ENCODE data around the gene NTN5. TPM values are rescaled to one million over a fixed set of nuclear protein-coding genes. Genes with fewer than 3 reads are reported as not detected.

NTN5 gene
- total and polyA plus RNA-seq, 10 of the 15 experiments (the other 5 are each of a cell fraction or from before 2014, with no cell fraction given) = 0.07 to 0.22 TPM; not detected in 8

DNA sequence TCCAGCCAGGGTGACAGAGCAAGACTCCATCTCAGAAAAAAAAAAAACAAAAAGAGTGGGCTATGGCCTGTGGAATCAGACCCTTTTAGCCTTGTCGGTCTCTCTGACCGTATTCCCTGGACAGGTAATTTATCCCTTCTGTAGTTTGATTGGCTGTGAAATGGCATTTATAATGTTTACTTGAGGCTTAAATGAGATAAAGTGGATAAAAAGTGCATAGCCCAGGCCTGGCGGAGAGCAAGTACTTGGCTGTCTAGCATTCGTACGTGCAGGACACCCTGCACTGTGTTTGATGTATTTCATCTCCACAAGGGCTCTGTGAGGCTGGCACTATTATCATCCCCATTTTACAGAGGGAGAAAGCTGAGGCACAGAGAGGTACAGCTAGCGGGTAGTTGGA, 7.0 kb downstream of the NTN5 start:
- no TSS peak for BruUV-seq (replicated peaks)
- SMC1A ChIA-PET (ENCODE audit: uncharacterized antibody, unreplicated experiment) = interaction anchor here (1.2 kb wide), 1 partner anchor 9 kb away, joined by 4 read pairs; no protein-coding TSS in a partner anchor
- Histone ChIP-seq H3K4me1 (ENCODE audit: control insufficient read depth, insufficient read depth, low read length) (peaks cover 8% of the 10 kb centered on the region), H3K9me3 (replicated peaks; ENCODE audit: control insufficient read depth, insufficient read depth, low read length) (no peaks in the 10 kb centered on the region; the same call in 1 of the 3 replicates), H3K4me3 (no peak overlapping the region), H2AFZ (ENCODE audit: control insufficient read depth, low read depth, low read length) (no peak overlapping the region), H3K36me3 (ENCODE audit: control insufficient read depth in 2 of 2, insufficient read depth in 2 of 2, low read length in 1 of 2) (no peaks in the 10 kb centered on the region), H3K27me3 (replicated peaks in 1 of 2; ENCODE audit: control insufficient read depth in 2 of 2, insufficient read depth in 2 of 2, low read length in 1 of 2) (no peaks in the 10 kb centered on the region), H3K27ac (ENCODE audit: control insufficient read depth, insufficient read depth) (no peak overlapping the region), H3K4me2 (ENCODE audit: control insufficient read depth, insufficient read depth) (no peak overlapping the region), H3K79me2 (ENCODE audit: control insufficient read depth, insufficient read depth, low read length) (no peaks in the 10 kb centered on the region), H4K20me1 (ENCODE audit: control insufficient read depth, insufficient read depth) (no peaks in the 10 kb centered on the region), H3K9ac (ENCODE audit: control insufficient read depth, insufficient read depth, low read length) (no peak overlapping the region)
- no peak for TF ChIP-seq IRF4 (IDR thresholded peaks at IDR 0.05; ENCODE audit: low read depth, low read length)
- TF ChIP-seq TAF1 (IDR thresholded peaks at IDR 0.05; ENCODE audit: borderline replicate concordance, low read depth, low read length) = no peak
- TF ChIP-seq TCF3 (IDR thresholded peaks at IDR 0.05; ENCODE audit: borderline replicate concordance, insufficient read depth, low read depth, low read length) = no peak
- no peak for TF ChIP-seq POU2F2 (IDR thresholded peaks at IDR 0.05; ENCODE audit: borderline replicate concordance, low read depth, low read length)
- TF ChIP-seq KDM1A (IDR thresholded peaks at IDR 0.05; ENCODE audit: borderline replicate concordance) = no peak
- TF ChIP-seq FOS (IDR thresholded peaks at IDR 0.05; ENCODE audit: borderline replicate concordance, extremely low read depth, insufficient read length) = no peak
- TF ChIP-seq TARDBP (IDR thresholded peaks at IDR 0.05; ENCODE audit: borderline replicate concordance) = no peak
- no peak for TF ChIP-seq ZNF622 (IDR thresholded peaks at IDR 0.05)
- WGBS (ENCODE audit: insufficient coverage, insufficient replicate concordance, low lambda C conversion rate, missing lambda C conversion rate) = 84% methylated on average over 6 of the region's 6 CpGs
- DNase-seq (ENCODE audit: low read depth, low spot score) = no peak
- CTCF ChIA-PET = no interaction called here
- RAD21 ChIA-PET (ENCODE audit: unreplicated experiment) = interaction anchor here (1.4 kb wide), 1 partner anchor 9 kb away, joined by 3 read pairs; no protein-coding TSS in a partner anchor
- POLR2A ChIA-PET = no interaction called here
- intact Hi-C loops (cut with micrococcal nuclease; ENCODE audit: unreplicated experiment) (no loop called here), in situ Hi-C loops (cut with MboI) (no loop called here)
- ATAC-seq = no peak
- FAIRE-seq = no peak

DNA sequence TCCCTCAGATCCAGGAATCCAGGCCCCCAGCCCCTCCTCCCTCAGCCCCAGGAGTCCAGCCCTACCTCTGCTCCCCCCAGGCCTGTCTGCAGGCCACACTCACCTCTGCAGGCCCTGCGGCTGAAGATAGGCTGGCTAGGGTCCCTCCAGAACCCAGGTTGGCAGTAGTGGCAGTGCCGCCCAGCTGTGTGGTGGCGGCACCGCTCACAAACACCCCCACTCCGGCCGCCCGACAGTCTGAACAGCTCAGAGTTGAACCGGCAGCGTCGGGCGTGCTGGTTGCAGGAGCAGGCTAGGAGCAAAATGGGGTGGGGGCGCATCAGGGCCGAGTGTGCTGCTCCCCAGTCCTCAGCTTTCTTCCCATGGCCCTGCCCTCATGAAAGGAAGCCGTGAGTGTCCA, 8.3 kb downstream of the NTN5 start:
- H3K27ac ChIP-seq (ENCODE audit: control insufficient read depth, insufficient read depth) = no peak overlapping the region
- no peaks in the 10 kb centered on the region; the same call in 1 of the 3 replicates for H3K9me3 ChIP-seq (replicated peaks; ENCODE audit: control insufficient read depth, insufficient read depth, low read length)
- no peak overlapping the region for H3K9ac ChIP-seq (ENCODE audit: control insufficient read depth, insufficient read depth, low read length)
- POLR2A ChIA-PET = interaction anchor here (0.5 kb wide), 1 partner anchor 8 kb away, joined by 3 read pairs; no protein-coding TSS in a partner anchor
- H2AFZ ChIP-seq (ENCODE audit: control insufficient read depth, low read depth, low read length) = no peak overlapping the region
- RAD21 ChIA-PET (ENCODE audit: unreplicated experiment) = no interaction called here
- H3K79me2 ChIP-seq (ENCODE audit: control insufficient read depth, insufficient read depth, low read length) = no peaks in the 10 kb centered on the region
- BruUV-seq (replicated peaks) = no TSS peak
- FAIRE-seq (no peak), ATAC-seq (no peak), DNase-seq (ENCODE audit: low read depth, low spot score) (no peak)
- CTCF ChIA-PET = interaction anchor here (3.6 kb wide), 1 partner anchor 10 kb away, joined by 20 read pairs; no protein-coding TSS in a partner anchor
- intact Hi-C loops (cut with micrococcal nuclease; ENCODE audit: unreplicated experiment) (loop anchor here (5.0 kb wide), 1 partner anchor 118 kb away; no protein-coding TSS in a partner anchor), in situ Hi-C loops (cut with MboI) (no loop called here)
- H3K4me1 ChIP-seq (ENCODE audit: control insufficient read depth, insufficient read depth, low read length) = peaks cover 9% of the 10 kb centered on the region
- 78% methylated on average over 14 of the region's 14 CpGs for WGBS (ENCODE audit: insufficient coverage, insufficient replicate concordance, low lambda C conversion rate, missing lambda C conversion rate)
- no peak overlapping the region for H3K4me3 ChIP-seq
- no peaks in the 10 kb centered on the region for H3K36me3 ChIP-seq (ENCODE audit: control insufficient read depth in 2 of 2, insufficient read depth in 2 of 2, low read length in 1 of 2)
- SMC1A ChIA-PET (ENCODE audit: uncharacterized antibody, unreplicated experiment) = no interaction called here
- no peaks in the 10 kb centered on the region for H3K27me3 ChIP-seq (replicated peaks in 1 of 2; ENCODE audit: control insufficient read depth in 2 of 2, insufficient read depth in 2 of 2, low read length in 1 of 2)
- H3K4me2 ChIP-seq (ENCODE audit: control insufficient read depth, insufficient read depth) = no peak overlapping the region
- H4K20me1 ChIP-seq (ENCODE audit: control insufficient read depth, insufficient read depth) = no peaks in the 10 kb centered on the region
- TF ChIP-seq TBL1XR1 (IDR thresholded peaks at IDR 0.05; ENCODE audit: low read depth, low read length) (no peak), ZNF384 (IDR thresholded peaks at IDR 0.05; ENCODE audit: borderline replicate concordance, low read depth, low read length) (no peak), NBN (IDR thresholded peaks at IDR 0.05) (no peak), ZSCAN29 (IDR thresholded peaks at IDR 0.05) (no peak), RELA (IDR thresholded peaks at IDR 0.05; ENCODE audit: borderline replicate concordance, partially characterized antibody) (no peak)
- TF ChIP-seq, protein P1, sequence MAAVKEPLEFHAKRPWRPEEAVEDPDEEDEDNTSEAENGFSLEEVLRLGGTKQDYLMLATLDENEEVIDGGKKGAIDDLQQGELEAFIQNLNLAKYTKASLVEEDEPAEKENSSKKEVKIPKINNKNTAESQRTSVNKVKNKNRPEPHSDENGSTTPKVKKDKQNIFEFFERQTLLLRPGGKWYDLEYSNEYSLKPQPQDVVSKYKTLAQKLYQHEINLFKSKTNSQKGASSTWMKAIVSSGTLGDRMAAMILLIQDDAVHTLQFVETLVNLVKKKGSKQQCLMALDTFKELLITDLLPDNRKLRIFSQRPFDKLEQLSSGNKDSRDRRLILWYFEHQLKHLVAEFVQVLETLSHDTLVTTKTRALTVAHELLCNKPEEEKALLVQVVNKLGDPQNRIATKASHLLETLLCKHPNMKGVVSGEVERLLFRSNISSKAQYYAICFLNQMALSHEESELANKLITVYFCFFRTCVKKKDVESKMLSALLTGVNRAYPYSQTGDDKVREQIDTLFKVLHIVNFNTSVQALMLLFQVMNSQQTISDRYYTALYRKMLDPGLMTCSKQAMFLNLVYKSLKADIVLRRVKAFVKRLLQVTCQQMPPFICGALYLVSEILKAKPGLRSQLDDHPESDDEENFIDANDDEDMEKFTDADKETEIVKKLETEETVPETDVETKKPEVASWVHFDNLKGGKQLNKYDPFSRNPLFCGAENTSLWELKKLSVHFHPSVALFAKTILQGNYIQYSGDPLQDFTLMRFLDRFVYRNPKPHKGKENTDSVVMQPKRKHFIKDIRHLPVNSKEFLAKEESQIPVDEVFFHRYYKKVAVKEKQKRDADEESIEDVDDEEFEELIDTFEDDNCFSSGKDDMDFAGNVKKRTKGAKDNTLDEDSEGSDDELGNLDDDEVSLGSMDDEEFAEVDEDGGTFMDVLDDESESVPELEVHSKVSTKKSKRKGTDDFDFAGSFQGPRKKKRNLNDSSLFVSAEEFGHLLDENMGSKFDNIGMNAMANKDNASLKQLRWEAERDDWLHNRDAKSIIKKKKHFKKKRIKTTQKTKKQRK (IDR thresholded peaks at IDR 0.05; ENCODE audit: low read depth, low read length) = no peak
- TF ChIP-seq, protein P2, sequence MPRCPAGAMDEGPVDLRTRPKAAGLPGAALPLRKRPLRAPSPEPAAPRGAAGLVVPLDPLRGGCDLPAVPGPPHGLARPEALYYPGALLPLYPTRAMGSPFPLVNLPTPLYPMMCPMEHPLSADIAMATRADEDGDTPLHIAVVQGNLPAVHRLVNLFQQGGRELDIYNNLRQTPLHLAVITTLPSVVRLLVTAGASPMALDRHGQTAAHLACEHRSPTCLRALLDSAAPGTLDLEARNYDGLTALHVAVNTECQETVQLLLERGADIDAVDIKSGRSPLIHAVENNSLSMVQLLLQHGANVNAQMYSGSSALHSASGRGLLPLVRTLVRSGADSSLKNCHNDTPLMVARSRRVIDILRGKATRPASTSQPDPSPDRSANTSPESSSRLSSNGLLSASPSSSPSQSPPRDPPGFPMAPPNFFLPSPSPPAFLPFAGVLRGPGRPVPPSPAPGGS (IDR thresholded peaks at IDR 0.05; ENCODE audit: borderline replicate concordance, insufficient read depth, low read depth, low read length, poor library complexity, severe bottlenecking) = no peak

Data from GM12878 (cell line).